GM19328 (cell line): ENCODE measurements around the gene GPN2.

Experiments used
- ATAC-seq: cut with Tn5 transposase; IDR thresholded peaks from one replicate; pipeline ENCODE4 v1.9.1; 2021; ENCODE audit warnings: mild to moderate bottlenecking, moderate library complexity; ENCODE audit not compliant: unreplicated experiment

The GPN2 gene

DNA sequence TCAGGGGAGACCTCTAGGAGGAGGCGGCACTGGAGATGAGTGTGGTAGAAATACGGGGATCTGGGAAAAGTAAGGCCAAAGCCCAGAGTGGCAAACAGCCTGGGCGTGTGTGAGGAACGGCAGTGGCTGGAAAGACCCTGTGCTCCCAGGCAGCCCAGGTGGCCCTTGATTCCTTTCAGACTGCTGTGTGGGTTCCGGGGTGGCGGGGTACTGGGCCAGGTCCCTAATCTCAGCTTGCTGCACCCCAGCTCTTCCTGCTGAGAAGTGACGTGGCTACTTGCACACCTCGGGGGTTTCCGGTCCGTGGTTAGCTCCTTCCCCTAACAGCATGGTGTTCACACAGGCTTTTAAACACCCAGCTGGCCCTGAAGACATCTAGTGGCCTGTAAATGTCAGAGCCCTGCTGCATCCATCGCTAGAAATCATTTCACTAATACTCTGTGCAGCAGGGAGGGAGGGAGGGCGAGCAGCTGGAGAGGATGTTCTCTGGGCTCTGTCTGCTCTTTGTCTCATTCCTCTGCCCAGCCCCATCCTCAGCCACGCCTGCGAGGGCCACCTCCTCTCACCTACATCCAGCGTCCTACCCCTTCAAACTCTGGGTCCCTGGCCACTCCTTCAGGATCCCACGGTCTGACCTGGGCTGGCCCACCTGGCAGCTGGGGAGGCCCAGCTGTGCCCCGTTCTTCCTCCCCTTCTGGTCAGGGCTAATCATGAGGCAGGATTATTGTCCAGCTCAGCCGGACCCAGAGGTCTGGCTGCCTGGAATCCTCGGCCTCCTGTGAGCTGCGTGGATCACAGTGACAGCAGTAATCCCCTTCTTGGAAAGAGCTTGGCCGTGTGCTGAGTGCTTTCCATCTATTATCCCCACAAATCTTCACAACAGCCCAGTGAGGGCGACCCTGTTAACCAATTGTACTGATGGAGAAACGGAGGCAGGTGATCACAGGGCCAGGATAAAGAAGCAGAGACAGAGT, 56.4 kb downstream of the GPN2 start:
- peak; percentile 91 for ATAC-seq

DNA sequence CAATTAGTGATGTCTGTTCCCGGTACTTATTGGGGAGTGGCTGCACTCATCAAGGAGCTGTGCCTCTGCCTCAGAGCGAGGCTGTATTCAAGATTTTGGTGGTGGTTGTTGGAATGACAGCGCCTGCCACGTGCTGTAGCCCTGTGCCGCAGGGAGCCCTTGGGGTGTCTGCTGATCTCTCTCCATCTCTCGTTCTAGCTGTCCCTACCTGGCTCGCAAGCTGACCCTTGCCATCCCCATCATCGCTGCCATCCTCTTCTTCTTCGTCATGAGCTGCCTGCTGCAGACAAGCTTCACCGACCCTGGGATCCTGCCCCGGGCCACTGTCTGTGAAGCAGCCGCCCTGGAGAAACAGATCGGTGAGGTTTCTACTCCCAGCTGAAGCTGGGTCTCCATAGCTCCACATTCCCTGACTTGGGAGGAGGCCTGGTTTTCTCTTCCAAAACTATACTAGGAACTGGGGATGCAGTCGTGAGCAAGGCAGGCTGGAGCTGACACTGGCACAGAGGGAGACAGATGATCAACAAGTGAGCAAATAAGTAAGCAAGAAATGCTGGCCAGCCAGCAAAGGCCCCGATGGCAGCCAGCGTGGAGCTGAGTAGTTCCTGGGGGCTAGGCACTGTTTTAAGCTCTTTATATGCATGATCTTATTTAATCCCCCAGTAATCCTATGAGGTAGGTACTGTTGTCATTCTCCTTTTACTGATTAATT, 57.7 kb downstream of the GPN2 start:
- no peak for ATAC-seq

DNA sequence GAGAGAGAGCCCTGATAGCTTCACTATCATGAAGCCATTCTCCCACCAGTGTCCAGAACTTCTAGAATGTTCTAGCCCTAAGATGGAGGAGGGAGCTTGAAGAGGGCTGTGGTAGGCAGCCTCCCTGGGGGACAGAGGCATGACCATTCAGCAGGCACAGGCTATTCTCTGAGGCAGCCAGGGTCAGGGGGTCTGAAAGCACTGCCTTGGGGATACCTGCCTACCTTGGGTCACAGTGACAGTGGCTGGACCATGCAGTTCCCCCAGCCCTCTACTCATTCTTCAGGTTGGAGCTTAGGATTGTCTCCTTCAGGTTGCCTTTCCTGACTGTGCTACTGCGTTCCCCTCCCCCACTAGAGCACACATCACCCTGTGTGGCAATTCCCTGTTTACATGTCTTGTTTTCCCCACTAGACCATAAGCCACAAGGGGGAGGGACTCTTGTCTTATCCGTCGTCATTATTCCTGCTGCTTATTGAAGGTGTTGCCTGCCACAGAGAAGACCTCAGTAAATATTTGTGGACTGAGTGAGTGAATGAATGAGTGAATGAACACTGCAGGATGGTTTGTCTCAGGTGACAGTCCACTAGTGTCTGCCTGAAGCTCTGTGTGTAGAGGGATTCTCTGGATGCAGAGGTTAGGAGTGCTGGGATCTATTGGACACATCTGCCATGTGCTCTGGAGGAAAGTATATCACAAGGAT, 58.4 kb downstream of the GPN2 start:
- ATAC-seq, result no peak

DNA sequence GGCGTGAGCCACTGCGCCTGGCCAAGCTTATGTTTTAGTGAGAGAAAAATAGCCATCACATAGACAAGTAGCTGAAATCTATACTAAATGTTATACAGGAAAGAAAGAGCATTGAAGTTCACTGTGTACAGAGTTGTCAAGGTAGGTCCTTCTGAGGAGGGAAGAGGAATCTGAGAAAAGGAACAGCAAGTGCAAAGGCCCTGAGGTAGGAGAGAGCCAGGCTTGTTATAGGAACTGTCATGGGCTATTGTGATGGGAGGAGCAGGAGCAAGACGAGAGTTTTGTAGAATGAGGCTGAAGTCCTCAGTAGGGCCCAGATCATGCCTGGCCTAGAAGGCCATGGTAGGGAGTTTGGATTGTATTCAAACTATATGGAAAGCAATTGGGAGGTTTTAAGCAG, 59.0 kb downstream of the GPN2 start:
- ATAC-seq, result no peak

DNA sequence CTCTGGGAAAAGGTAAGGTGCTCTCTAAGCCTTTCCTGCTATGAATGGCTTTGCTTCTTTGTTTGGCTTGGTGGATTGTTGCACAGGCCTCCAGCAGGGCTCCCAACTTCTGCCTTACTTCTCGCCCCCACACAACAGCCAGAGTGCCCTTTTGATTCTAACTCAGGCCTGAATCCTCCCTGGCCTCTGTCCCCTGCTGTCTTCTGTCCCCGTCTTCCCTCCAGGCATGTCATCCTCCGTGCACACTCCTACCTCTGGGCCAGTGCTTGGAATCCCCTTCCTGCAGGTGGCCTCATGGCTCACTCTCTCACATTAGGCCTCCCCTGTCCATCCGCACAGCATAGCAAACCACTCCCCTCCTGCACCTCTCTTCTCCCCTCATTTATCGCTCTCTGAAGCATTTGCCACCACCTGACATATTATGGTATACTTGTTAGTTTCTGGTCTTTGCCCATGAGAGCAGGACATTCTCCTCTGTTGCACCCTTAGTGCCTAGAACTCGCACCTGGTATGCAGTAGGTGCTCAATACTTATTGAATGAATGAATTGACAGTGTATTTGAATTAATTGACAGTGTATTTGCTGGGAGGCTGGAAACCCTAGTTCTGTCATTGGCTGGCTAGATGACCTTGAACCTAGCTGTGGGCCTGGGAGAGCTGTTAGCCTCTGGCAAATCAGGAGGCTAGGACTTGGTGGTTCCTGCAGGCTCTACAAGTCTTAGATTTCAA, 60.7 kb downstream of the GPN2 start:
- ATAC-seq, result no peak

DNA sequence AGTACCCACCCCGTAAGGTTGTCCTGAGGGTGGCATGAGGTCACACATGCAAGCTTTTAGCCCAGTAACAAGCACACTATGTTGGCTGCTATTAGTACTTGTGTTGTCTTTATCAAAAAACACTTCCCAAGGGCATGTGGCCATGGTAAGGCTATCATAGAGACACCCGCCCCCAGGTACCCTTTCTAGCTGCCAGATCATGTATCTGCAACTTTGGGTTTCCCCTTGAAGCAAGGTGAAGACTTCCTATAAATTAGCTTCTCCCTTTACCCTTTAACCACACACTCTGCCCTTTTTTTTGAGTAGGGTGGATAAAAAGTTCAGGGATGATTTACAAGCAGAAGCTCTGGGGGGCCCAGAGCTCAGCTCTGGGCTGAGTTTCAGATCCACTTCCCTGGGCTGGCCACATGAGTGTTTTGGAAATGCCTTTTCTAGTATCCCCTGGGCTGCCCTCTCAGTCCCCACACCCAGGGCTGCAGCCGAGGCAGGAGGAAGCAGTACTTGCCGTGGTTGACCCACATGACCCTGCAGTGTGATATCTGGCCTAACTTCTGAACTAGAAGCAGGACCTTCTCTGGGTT, 61.6 kb downstream of the GPN2 start:
- no peak for ATAC-seq

DNA sequence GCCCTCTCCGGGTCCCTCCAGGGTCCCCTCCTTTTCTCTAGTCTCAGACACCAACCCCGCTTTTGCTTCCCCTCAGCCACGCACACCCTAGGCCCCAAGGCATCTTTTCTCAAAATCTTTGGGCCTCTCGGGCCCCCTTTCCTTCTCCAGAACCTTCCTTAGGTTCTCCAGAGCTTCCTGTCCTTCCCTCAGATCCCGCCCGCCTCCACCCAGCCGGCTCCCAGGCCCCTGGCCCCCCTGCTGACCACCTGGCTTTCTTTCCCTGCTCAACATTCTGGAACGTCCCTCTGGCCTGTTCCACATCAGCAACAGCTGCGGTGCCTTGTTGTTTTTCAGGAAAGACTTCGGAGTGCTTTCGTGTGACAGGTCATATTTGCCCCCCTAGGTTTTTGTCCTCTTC, 62.4 kb downstream of the GPN2 start:
- no peak for ATAC-seq

DNA sequence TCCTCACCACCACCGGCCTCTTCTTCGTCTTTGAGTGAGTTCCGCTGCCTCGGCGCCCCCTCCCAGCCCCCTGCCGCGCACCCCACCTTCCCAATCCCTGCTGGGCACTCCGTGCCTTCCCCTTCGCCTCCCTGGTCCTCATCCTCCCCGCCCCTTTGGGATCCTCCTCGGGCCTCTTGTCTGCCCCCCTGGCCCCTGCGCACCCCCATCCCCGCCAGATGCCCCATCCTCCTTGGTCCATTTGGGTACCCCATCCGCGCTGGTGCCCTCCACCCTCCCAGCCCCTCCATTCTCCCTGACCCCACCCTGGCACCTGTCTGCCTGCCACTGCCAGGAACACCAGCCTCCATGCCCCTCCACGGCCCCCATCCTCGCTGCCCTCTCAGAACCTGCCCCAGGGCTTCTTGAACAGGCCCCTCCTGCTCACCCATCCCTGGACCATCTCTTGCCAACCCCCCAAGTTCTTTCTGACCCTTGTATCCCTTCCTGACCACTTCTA, 62.9 kb downstream of the GPN2 start:
- ATAC-seq, result no peak

DNA sequence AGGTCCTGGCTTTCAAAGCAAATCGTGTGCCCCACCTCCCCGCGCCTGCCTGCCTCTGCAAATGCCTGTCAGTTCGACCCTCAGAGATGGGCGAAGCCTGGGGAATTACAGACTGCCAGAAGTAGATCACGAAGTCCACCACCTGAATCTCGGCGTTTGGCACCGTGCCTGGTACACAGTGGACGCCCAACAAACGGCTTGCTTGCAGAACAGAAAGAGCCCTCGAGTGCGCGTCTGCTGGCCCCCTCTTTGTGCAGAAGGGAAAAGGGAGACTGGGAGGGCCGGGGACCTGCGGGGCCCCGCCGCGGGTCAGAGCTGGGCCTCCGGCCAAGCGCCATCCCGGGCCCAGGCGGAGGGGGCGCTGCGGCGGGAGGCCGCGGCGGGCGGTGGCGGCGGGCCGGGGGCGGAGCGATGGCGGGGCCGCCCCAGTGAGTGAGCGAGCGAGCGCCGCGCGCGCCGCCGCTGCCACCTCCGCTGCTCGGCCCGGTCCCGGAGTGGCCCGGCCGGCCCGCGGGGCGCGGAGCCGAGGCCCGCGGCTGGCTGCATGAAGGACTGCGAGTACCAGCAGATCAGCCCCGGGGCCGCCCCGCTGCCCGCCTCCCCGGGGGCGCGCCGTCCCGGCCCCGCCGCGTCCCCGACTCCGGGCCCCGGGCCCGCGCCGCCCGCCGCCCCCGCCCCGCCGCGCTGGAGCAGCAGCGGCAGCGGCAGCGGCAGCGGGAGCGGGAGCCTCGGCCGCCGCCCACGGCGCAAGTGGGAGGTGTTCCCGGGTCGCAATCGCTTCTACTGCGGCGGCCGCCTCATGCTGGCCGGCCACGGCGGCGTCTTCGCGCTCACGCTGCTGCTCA, 63.6 kb downstream of the GPN2 start, which contains the start of gene ZDHHC18:
ZDHHC18 (plus strand) TSS at position 428 of the 845 bp plus-strand sequence; CDS start at position 545, 117 bp downstream.
- peak; percentile 74 for ATAC-seq
